Gastroesophageal sphincter (tissue), 4 donors: ENCODE results near the gene SHC2. TPM values are rescaled to one million over a fixed set of nuclear protein-coding genes. Genes with fewer than 3 reads are reported as not detected.
"Not testable (repeated sequence)": the region's sequence is repeated elsewhere in the genome, so short reads cannot be mapped to it uniquely, and the experiment has no call there.

Experiments used
- ATAC-seq: fragments of 150-250 bp; one replicate; pipeline ENCODE4 v1.9.1; 2016; ENCODE audit warnings: mild to moderate bottlenecking, moderate library complexity
- H3K27ac ChIP-seq, 4 donors: fragments of 200-600 bp; sonication (generic) in 3 of 4; 1 replicate in 3 of 4; 2 replicates in 1 of 4; pipeline ENCODE4 v1.5.1; 2016 to 2019
- H3K27me3 ChIP-seq: fragments of 200-600 bp; sonication (generic); one replicate; pipeline ENCODE4 v1.5.1; 2019
- H3K36me3 ChIP-seq, 2 donors: fragments of 200-600 bp; sonication (generic); one replicate each; pipeline ENCODE4 v1.5.1; 2019; ENCODE audit warnings: control low read depth in 1 of 2
- H3K4me1 ChIP-seq, 3 donors: fragments of 200-600 bp; sonication (generic); 1 replicate in 2 of 3; 2 replicates in 1 of 3; pipeline ENCODE4 v1.5.1; 2016 to 2019; ENCODE audit warnings: control low read depth in 2 of 3
- H3K4me3 ChIP-seq, 2 donors: fragments of 200-600 bp; sonication (generic); one replicate each; pipeline ENCODE4 v1.5.1; 2019; ENCODE audit warnings: mild to moderate bottlenecking in 1 of 2, moderate library complexity in 1 of 2
- H3K9me3 ChIP-seq, 3 donors: fragments of 200-600 bp; sonication (generic); one replicate each; pipeline ENCODE4 v1.5.1; 2017 to 2019; ENCODE audit warnings: control low read depth in 2 of 3
- CTCF ChIP-seq, 4 experiments: fragments of 200-600 bp in 2 of 4; fragments of 450-650 bp in 2 of 4; sonication (generic) in 1 of 4; IDR thresholded peaks; one replicate each; pipeline ENCODE4 v1.5.1; 2017 to 2019; ENCODE audit warnings: antibody characterized with exemption in 4 of 4, mild to moderate bottlenecking in 2 of 4, moderate library complexity in 2 of 4
- EP300 ChIP-seq: sonication (generic); formaldehyde crosslinking; IDR thresholded peaks from one replicate; pipeline ENCODE4 v1.6.1; 2017; ENCODE audit warnings: antibody characterized with exemption, mild to moderate bottlenecking
- POLR2A ChIP-seq, 2 donors: fragments of 450-650 bp; IDR thresholded peaks; one replicate each; pipeline ENCODE4 v1.6.1; 2017; ENCODE audit warnings: antibody characterized with exemption in 2 of 2, mild to moderate bottlenecking in 2 of 2, moderate library complexity in 1 of 2
- POLR2AphosphoS5 ChIP-seq: sonication (generic); formaldehyde crosslinking; IDR thresholded peaks from one replicate; pipeline ENCODE4 v1.6.1; 2017; ENCODE audit warnings: antibody characterized with exemption
- WGBS, 2 donors: methylation state at CpG; one replicate each; pipeline ENCODE4 v1.1.5; 2018; ENCODE audit warnings: low coverage in 1 of 2; 5-methylcytosine and 5-hydroxymethylcytosine counted together
- total RNA-seq, 4 donors: library from RNA; depleted of rRNA; stranded (reverse); fragments of >200 nt; gene quantifications; one replicate each; pipeline ENCODE4 v1.1.0, GENCODE V29; 2016

The SHC2 gene
- total RNA-seq, 4 donors from 2014 or later = 14.7 to 24.6 (median 20.4) TPM

- Histone ChIP-seq H3K4me1 (peaks cover 0 to 6% (median 0%) of the 10 kb centered on the region in 3 donors), H3K4me3 (no peak overlapping the region), H3K36me3 (no peaks in the 10 kb centered on the region), H3K9me3 (no peaks in the 10 kb centered on the region), H3K27me3 (peaks cover 57% of the 10 kb centered on the region), H3K27ac (no peak overlapping the region)
- no peak for ATAC-seq
- TF ChIP-seq EP300 (no peak), POLR2A (IDR thresholded peaks at IDR 0.05) (no peak), CTCF (IDR thresholded peaks at IDR 0.05) (no peak), POLR2AphosphoS5 (no peak)
- 83% methylated on average over 2 of the region's 17 CpGs; no CpG with 5 or more reads in 1 of the 2 donors for WGBS, 2 donors
Measured at GRCh38 chr19:398719-399118, 62.1 kb downstream of the SHC2 start.

GRCh38 chr19:397941-398706 lies 62.7 kb downstream of the SHC2 start:
- WGBS, 2 donors = 91% methylated on average over 23 of the region's 31 CpGs; no CpG with 5 or more reads in 1 of the 2 donors
- Histone ChIP-seq H3K27ac (no peak overlapping the region), H3K4me1 (peaks cover 0 to 6% (median 0%) of the 10 kb centered on the region in 3 donors), H3K9me3 (no peaks in the 10 kb centered on the region), H3K36me3 (no peaks in the 10 kb centered on the region), H3K4me3 (no peak overlapping the region), H3K27me3 (peaks cover 51% of the 10 kb centered on the region)
- TF ChIP-seq POLR2A (IDR thresholded peaks at IDR 0.05) (no peak), POLR2AphosphoS5 (no peak), CTCF (IDR thresholded peaks at IDR 0.05) (no peak), EP300 (no peak)
- no peak for ATAC-seq

GRCh38 chr19:397321-397720 lies 63.5 kb downstream of the SHC2 start:
- ATAC-seq = no peak
- 21 to 54% methylated on average over 3 to 7 of the region's 18 CpGs for WGBS, 2 donors

GRCh38 chr19:395467-395866 lies 65.4 kb downstream of the SHC2 start:
- WGBS, 2 donors = 77 to 84% methylated on average over 5 of the region's 5 CpGs
- H3K36me3 ChIP-seq = no peaks in the 10 kb centered on the region

More at GRCh38 chr19:397321-397720, 63.5 kb downstream of the SHC2 start:
- Histone ChIP-seq H3K36me3 (no peaks in the 10 kb centered on the region), H3K4me3 (no peak overlapping the region), H3K4me1 (peaks cover 0 to 6% (median 0%) of the 10 kb centered on the region in 3 donors), H3K27me3 (peaks cover 43% of the 10 kb centered on the region), H3K9me3 (no peaks in the 10 kb centered on the region), H3K27ac (no peak overlapping the region)
- TF ChIP-seq POLR2AphosphoS5 (no peak), EP300 (no peak), POLR2A (IDR thresholded peaks at IDR 0.05) (no peak), CTCF (IDR thresholded peaks at IDR 0.05) (no peak)

GRCh38 chr19:394857-395256 lies 66.0 kb downstream of the SHC2 start:
- ATAC-seq, H3K27ac ChIP-seq, H3K4me3 ChIP-seq, H3K9me3 ChIP-seq, H3K36me3 ChIP-seq, H3K4me1 ChIP-seq: not testable (repeated sequence)
- WGBS, 2 donors = 86 to 93% methylated on average over 1 of the region's 1 CpG
- H3K27me3 ChIP-seq = peaks cover 32% of the 10 kb centered on the region

More at GRCh38 chr19:395467-395866, 65.4 kb downstream of the SHC2 start:
- peaks cover 26% of the 10 kb centered on the region for H3K27me3 ChIP-seq
- no peaks in the 10 kb centered on the region for H3K9me3 ChIP-seq
- no peaks in the 10 kb centered on the region for H3K4me1 ChIP-seq
- no peak for ATAC-seq
- no peak overlapping the region for H3K4me3 ChIP-seq
- TF ChIP-seq POLR2AphosphoS5 (no peak), EP300 (no peak), CTCF (IDR thresholded peaks at IDR 0.05) (no peak), POLR2A (IDR thresholded peaks at IDR 0.05) (no peak)
- H3K27ac ChIP-seq = no peak overlapping the region

- H3K36me3 ChIP-seq, H3K4me3 ChIP-seq, H3K9me3 ChIP-seq, ATAC-seq, H3K4me1 ChIP-seq, H3K27ac ChIP-seq: not testable (repeated sequence)
- H3K27me3 ChIP-seq = peaks cover 32% of the 10 kb centered on the region
Measured at GRCh38 chr19:393560-393959, 67.3 kb downstream of the SHC2 start.
